Measurements from ENCODE around the gene MFSD2B. TPM values are rescaled to one million over a fixed set of nuclear protein-coding genes. Genes with fewer than 3 reads are reported as not detected.
"Not testable (repeated sequence)": the region's sequence is repeated elsewhere in the genome, so short reads cannot be mapped to it uniquely, and the experiment has no call there.

The MFSD2B gene
- total RNA-seq, 1 experiment from 2014 or later = not detected

DNA sequence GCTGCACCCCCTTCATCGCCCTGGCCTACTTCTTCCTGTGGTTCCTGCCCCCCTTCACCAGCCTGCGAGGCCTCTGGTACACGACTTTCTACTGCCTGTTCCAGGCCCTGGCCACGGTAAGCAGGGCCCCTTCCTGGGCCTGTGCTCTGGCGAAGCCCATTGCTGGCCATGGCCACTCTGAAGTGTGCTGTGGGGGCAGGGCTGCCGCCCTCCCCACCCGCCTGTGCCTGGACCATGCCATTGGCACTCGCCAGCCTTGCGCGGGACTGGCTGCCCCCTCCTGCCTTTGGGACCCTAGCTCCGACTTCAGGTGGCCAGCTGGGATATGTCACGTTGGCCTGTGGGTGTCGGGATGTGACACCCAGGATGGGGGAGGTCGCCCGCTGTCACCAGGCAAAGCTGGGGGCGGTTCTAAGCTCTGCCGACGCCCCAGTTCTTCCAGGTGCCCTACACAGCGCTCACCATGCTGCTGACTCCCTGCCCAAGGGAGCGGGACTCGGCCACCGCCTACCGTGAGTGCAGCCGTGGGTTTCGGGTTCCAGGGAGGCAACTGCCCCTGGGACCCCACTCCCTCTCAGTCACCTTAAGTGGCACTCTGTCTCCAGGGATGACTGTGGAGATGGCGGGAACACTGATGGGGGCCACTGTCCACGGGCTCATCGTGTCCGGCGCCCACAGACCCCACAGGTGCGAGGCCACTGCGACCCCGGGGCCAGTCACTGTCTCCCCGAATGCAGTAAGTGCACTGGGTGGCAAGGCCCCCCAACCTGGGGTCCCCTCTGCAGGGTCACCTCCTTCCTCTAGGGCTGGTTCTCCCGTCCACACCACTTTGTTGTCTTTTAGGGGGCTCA, 7.2 kb downstream of the MFSD2B start:
- in situ Hi-C loops (cut with HindIII; ENCODE audit: low pct_unique_long_range_greater_than_20kb, low sequenced_read_pairs) = no loop called here
- no peak for DNase-seq (ENCODE audit: low read depth)

- in situ Hi-C loops (cut with HindIII; ENCODE audit: low pct_unique_long_range_greater_than_20kb, low sequenced_read_pairs) = no loop called here
- no peak for DNase-seq (ENCODE audit: low read depth)
Observed at GRCh38 chr2:24017711-24018110, 7.8 kb downstream of the MFSD2B start.

GRCh38 chr2:24018241-24018640, 8.4 kb downstream of the MFSD2B start:
- no peak for DNase-seq (ENCODE audit: low read depth)
- in situ Hi-C loops (cut with HindIII; ENCODE audit: low pct_unique_long_range_greater_than_20kb, low sequenced_read_pairs) = no loop called here

GRCh38 chr2:24019729-24020128, 9.8 kb downstream of the MFSD2B start:
- DNase-seq (ENCODE audit: low read depth) = no peak
- in situ Hi-C loops (cut with HindIII; ENCODE audit: low pct_unique_long_range_greater_than_20kb, low sequenced_read_pairs) = no loop called here

DNA sequence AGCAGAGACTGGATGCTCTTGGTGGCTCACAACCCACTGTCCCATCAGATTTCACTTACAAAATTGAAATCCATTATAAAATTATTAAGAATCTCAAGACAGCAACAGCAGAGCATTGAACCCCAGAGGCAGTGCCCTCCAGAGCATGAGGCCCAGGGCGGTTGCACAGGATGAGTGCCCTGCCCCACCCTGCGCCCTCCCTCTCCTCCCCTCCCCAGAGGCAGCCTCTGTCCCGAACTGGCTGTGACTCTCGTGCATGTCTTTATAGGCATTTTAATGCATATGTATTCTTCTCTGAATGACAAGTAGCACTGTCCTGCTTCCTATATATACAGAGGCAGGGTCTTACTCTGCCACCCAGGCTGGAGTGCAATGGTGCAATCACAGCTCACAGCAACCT, 10.4 kb downstream of the MFSD2B start:
- DNase-seq (ENCODE audit: low read depth) = no peak
- in situ Hi-C loops (cut with HindIII; ENCODE audit: low pct_unique_long_range_greater_than_20kb, low sequenced_read_pairs) = no loop called here

DNA sequence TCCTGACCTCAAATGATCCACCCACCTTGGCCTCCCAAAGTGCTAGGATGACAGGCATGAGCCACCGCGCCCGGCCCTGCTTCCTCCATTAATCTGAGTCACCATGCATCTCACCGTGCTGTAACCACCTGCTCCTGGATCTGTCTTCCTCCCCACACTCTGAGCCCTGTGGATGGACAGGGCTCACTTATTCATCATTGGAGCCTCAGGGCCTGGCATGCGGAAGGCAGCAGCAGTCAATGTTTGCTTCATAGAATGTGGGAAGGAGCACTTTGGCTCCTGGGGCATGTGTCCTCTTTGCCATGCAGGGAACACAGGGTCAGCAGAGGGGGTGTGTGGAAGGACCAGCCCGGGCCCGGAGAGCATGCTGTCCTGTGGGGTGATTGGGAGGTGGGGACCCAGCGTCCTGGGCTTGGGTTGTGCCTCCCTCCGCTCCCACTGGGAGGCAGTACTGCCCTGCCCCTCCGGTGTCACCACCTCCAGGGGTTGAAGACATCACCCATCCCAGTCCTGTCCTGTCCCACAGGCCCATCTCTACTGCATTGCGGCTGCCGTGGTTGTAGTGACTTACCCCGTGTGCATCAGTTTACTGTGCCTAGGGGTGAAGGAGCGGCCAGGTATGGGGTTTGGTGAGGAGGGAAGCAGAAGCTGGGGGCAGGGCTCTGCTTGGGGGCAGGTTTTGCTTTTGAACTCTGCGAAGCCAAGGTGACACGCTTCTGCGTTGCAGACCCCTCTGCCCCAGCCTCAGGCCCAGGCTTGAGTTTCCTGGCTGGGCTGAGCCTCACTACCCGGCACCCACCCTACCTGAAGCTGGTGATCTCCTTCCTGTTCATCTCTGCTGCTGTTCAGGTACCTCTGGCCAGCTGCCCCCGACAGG, 11.5 kb downstream of the MFSD2B start:
- in situ Hi-C loops (cut with HindIII; ENCODE audit: low pct_unique_long_range_greater_than_20kb, low sequenced_read_pairs) = no loop called here
- DNase-seq (ENCODE audit: low read depth) = peak; percentile 44

- in situ Hi-C loops (cut with HindIII; ENCODE audit: low pct_unique_long_range_greater_than_20kb, low sequenced_read_pairs) = no loop called here
- DNase-seq (ENCODE audit: low read depth) = no peak
Observed at GRCh38 chr2:24022324-24022974, 12.6 kb downstream of the MFSD2B start.

- in situ Hi-C loops (cut with HindIII; ENCODE audit: low pct_unique_long_range_greater_than_20kb, low sequenced_read_pairs) = no loop called here
- DNase-seq (ENCODE audit: low read depth) = no peak
Observed at GRCh38 chr2:24022975-24023575, 13.2 kb downstream of the MFSD2B start.

DNA sequence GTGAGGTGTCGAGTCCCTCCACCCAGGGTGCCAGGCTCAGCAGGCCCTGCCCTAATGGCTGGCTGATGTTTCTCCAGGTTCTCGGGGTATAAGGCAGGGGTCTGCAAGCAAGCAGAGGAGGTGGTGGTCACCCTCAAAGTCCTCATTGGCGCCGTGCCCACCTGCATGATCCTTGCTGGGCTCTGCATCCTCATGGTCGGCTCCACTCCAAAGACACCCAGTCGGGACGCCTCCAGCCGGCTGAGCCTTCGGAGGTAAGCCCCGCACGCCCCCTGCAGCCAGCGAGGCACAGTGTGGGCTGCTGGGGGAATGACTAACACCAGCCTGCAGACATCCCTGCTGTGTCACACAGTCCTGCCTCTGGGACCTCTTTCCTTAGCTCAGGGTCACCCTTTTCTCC, 14.1 kb downstream of the MFSD2B start:
- DNase-seq (ENCODE audit: low read depth) = no peak
- in situ Hi-C loops (cut with HindIII; ENCODE audit: low pct_unique_long_range_greater_than_20kb, low sequenced_read_pairs) = no loop called here

DNA sequence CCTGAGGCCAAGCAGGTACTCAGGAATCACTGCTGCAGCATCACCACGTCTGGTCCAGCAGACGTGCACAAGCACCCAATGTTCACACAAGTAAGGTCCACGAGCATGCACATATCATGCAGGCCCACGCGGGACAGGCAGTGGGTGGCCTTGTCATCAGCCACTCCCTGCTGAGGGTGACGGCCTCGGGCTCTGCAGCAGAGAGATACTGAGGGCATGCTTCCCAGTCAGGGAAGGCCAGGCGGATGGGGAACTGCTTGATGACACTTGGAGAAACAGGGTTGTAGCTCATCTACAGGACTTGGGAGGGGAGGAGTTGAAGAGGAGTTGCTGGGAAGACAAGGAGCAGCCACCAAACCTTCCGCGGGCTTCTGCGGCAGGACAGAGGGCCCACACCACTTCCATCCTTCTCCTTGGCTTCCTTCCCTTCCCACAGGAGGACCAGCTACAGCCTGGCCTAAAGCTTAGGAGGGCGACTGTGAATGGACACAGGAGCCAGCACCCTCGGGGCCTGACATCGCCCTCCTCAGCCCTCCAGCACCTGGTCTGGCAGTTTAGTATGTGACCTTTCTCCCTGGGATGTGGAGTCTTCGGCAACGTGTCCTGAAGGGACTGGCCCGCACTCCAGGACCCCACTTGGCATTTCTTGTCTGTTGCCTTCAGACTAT, 15.2 kb downstream of the MFSD2B start:
- in situ Hi-C loops (cut with HindIII; ENCODE audit: low pct_unique_long_range_greater_than_20kb, low sequenced_read_pairs) = no loop called here
- no peak for DNase-seq (ENCODE audit: low read depth)

- DNase-seq (ENCODE audit: low read depth) = no peak
- in situ Hi-C loops (cut with HindIII; ENCODE audit: low pct_unique_long_range_greater_than_20kb, low sequenced_read_pairs) = no loop called here
Observed at GRCh38 chr2:24026233-24026632, 16.3 kb downstream of the MFSD2B start.

DNA sequence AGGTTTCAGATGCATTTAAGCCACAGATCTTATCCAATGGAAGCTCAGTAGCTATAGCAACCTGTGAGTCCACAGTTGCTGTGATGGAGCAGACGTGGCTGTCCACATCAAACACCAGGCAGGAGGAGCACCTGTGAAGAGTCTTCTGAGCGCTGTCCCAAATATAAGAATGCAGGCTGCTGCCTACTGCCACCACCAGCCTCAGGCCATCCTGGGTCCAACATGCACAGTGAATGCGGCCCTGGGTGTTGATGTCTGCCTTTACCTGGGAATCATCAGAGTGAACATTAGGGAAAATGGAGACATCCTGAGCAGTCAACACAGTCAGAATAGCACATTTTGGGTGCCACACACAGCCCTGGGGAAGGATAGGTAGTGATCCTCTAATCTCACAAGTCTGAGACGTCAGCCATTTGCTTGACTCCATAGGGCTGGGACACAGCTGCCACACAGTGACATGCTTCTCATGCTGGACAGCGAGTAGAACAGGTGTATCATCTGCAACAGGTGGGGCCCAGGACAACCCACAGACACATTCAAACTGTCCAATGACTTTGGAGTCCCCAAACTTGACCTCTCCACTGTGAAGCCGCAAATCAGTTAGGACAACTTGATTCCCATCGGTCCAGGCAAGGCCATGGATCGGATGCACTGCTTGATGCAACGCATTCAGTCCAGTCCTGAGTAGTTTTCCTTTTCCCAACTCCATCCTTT, 29.1 kb downstream of the MFSD2B start:
- in situ Hi-C loops (cut with HindIII; ENCODE audit: low pct_unique_long_range_greater_than_20kb, low sequenced_read_pairs) = no loop called here
- DNase-seq (ENCODE audit: low read depth) = no peak

DNA sequence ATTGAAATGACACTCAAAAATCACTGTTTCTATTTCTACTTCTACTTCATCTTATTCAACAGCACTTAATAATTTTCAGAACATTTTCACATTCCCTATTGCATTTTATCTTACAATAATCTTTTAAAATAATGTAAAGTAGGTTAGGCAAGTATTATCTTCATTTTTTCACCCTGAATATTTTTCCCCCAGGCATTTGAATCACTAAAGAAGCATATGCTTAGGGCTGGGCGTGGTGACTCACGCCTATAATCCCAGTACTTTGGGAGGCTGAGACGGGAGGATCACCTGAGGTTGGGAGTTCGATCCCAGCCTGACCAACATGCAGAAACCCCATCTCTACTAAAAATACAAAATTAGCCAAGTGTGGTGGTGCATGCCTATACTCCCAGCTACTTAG, 30.6 kb downstream of the MFSD2B start:
- in situ Hi-C loops (cut with HindIII; ENCODE audit: low pct_unique_long_range_greater_than_20kb, low sequenced_read_pairs) = no loop called here
- no peak for DNase-seq (ENCODE audit: low read depth)

GRCh38 chr2:24043133-24043532, 33.2 kb downstream of the MFSD2B start:
- DNase-seq (ENCODE audit: low read depth); in situ Hi-C loops (cut with HindIII; ENCODE audit: low pct_unique_long_range_greater_than_20kb, low sequenced_read_pairs): not testable (repeated sequence)

GRCh38 chr2:24045511-24046508, 35.9 kb downstream of the MFSD2B start:
- in situ Hi-C loops (cut with HindIII; ENCODE audit: low pct_unique_long_range_greater_than_20kb, low sequenced_read_pairs) = no loop called here
- DNase-seq (ENCODE audit: low read depth) = no peak

DNA sequence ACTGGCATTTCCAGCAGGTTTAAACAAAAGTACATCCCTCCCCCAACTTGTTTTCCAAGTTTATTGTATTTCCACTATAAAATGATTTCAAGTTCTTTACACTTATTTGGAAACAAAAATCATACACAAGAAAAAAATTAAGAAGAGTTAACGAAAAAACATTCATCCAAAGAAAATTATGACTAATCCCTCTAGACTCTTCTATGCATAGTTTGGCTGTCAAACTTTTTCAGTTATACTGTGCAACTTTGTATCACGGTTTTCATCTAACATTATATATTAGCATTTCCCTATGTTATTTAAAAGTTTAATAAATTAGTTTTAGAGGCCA, 36.7 kb downstream of the MFSD2B start:
- in situ Hi-C loops (cut with HindIII; ENCODE audit: low pct_unique_long_range_greater_than_20kb, low sequenced_read_pairs) = no loop called here
- DNase-seq (ENCODE audit: low read depth) = no peak
